Mucosa of rectum (tissue), 2 donors: ENCODE results near the gene RPL37A.

Experiments
- H3K27ac ChIP-seq, 2 donors: one replicate each; pipeline ENCODE4 v1.7.0; 2013; ENCODE audit warnings: inconsistent platforms in 2 of 2, low read depth in 2 of 2, low read length in 2 of 2
- H3K27me3 ChIP-seq, 2 donors: one replicate each; pipeline ENCODE4 v1.7.0; 2013; ENCODE audit warnings: low read length in 2 of 2; ENCODE audit not compliant: control insufficient read depth in 2 of 2, insufficient read depth in 2 of 2
- H3K36me3 ChIP-seq, 2 donors: one replicate each; pipeline ENCODE4 v1.7.0; 2013; ENCODE audit warnings: low read length in 2 of 2; ENCODE audit not compliant: control insufficient read depth in 2 of 2, insufficient read depth in 2 of 2
- H3K4me1 ChIP-seq, 2 donors: one replicate each; pipeline ENCODE4 v1.7.0; 2013; ENCODE audit warnings: low read length in 2 of 2, mild to moderate bottlenecking in 1 of 2; ENCODE audit not compliant: control insufficient read depth in 2 of 2, insufficient read depth in 2 of 2
- H3K4me3 ChIP-seq, 2 donors: one replicate each; pipeline ENCODE4 v1.7.0; 2013; ENCODE audit warnings: low read length in 2 of 2
- H3K9ac ChIP-seq, 2 donors: one replicate each; pipeline ENCODE4 v1.7.0; 2013; ENCODE audit warnings: low read length in 2 of 2, low read depth in 1 of 2, mild to moderate bottlenecking in 1 of 2
- H3K9me3 ChIP-seq, 2 donors: one replicate each; pipeline ENCODE4 v1.7.0; 2013; ENCODE audit warnings: low read length in 2 of 2; ENCODE audit not compliant: control insufficient read depth in 2 of 2
- donor health status: healthy.
- donor health status: Normal muscosa, but diverticular disease.

The RPL37A gene

DNA sequence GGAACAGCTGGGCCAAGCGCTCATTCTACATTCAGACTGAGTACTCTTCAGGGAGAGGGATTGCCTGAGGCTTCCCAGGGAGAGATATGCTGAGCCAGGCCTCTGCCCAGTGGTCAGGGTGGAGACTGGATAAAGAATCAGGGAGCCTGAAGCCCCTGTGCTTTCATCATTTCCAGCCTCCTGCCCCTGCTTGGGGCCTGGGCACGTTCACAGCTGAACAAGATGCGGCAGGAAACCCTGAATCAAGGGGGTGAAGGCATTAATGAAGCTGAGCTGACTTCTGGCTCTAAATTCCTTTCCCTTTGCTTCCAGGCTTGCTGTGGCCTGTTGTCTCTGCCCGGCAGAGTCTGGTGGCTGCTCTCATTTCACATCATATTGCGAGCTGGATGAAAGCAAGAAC lies 35.0 kb downstream of the RPL37A start:
- Histone ChIP-seq H3K27me3 (no peaks in the 10 kb centered on the region), H3K36me3 (no peaks in the 10 kb centered on the region), H3K9me3 (no peaks in the 10 kb centered on the region), H3K27ac (no peak overlapping the region), H3K4me1 (peaks cover 0 to 4% of the 10 kb centered on the region in 2 donors), H3K4me3 (no peak overlapping the region), H3K9ac (no peak overlapping the region)

DNA sequence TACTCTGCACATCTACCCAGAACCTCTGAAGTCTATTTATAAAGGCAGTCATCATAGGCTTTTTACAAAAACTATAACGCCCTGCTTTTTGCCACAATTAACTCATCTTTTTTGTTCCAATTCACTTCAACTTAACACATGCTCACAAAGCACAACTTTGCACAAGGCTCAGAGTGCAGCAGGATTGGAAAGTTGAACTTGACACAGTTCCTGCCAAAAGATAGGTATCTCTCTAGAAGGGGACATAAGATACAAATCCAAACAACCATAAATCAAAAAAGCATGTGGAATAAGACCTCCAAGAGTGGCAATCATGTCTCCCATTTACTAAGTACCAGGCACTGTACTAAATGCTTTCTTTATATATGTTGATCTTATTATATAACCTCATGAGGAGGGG lies 36.2 kb downstream of the RPL37A start:
- no peak overlapping the region for H3K9ac ChIP-seq
- no peaks in the 10 kb centered on the region for H3K27me3 ChIP-seq
- H3K4me3 ChIP-seq, result no peak overlapping the region
- no peaks in the 10 kb centered on the region for H3K9me3 ChIP-seq
- peaks cover 0 to 5% of the 10 kb centered on the region in 2 donors for H3K4me1 ChIP-seq
- H3K36me3 ChIP-seq, result no peaks in the 10 kb centered on the region
- H3K27ac ChIP-seq, result peak overlapping the region in 1 of 2 donors; percentile 36

DNA sequence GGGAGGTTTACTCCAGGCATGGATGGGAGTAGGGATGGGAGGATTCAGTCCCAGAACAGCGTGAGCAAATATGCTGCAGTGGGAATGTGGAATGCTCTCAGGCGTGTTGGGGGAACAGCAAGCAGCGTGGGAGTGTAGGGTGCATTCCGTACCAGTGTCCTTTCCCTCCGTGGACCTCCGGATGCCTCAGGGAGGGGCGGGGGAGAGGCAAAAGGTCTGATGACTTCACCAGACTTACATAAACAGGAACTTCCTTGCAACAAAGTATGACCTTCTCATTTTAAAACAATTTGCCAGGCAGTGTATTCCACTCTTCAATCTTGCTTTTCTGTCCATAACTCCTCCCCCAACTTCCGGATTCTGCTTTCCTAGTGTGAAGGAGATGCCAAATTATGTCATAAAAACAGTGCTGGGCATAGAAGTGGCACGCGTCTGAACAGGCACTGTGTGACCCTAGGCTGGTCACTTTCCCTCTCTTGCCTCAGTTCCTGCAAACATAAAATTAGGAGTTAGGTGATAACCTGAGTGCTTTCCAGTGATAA lies 36.9 kb downstream of the RPL37A start:
- no peaks in the 10 kb centered on the region for H3K9me3 ChIP-seq
- no peaks in the 10 kb centered on the region for H3K27me3 ChIP-seq
- peaks cover 0 to 7% of the 10 kb centered on the region in 2 donors for H3K4me1 ChIP-seq
- peak overlapping the region in 1 of 2 donors; percentile 36 for H3K27ac ChIP-seq
- peak overlapping the region in 1 of 2 donors; percentile 31 for H3K9ac ChIP-seq
- H3K4me3 ChIP-seq, result peak overlapping the region in 1 of 2 donors; percentile 5
- H3K36me3 ChIP-seq, result no peaks in the 10 kb centered on the region

DNA sequence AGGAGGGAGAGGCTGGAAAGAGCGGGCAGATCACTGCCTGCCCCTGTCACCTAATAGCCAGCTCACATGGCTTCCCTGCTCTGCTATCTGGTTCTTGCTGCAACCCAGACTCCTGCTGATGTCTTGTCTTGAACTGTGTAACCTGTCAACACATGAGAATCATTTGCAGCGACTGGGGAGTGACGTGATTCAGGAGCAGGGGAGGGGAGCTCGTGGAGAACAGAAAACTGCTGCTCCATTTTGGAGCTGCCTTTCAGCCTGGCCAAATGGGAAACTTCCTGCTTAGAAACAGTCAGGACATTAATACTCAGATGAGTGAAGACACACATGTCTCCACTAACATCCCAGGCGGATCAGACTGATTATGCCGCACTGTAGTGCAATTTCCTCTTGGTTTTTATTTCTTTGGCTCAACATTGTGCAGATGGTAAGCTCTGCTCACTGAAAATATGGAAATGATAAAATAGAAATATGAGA lies 38.1 kb downstream of the RPL37A start:
- Histone ChIP-seq H3K27ac (no peak overlapping the region), H3K4me1 (peaks cover 0 to 7% of the 10 kb centered on the region in 2 donors), H3K9ac (no peak overlapping the region), H3K9me3 (no peaks in the 10 kb centered on the region), H3K36me3 (no peaks in the 10 kb centered on the region), H3K4me3 (no peak overlapping the region), H3K27me3 (no peaks in the 10 kb centered on the region)

DNA sequence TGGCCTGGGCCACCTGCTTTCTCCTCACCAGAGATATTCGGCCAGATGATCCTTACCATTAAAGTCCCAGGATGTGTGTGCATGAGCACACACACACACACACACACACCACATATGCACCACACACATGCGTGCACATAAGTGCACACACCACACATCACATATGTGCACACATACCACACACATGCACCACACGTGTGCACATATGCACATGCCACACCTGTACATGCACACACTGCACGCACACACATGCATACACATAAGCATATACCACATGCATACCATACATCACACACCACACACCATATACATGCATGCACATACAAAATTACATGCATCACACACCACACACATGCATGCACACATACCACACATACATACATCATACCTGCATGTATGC lies 38.7 kb downstream of the RPL37A start:
- Histone ChIP-seq H3K4me3 (no peak overlapping the region), H3K9ac (no peak overlapping the region), H3K27ac (no peak overlapping the region), H3K36me3 (no peaks in the 10 kb centered on the region), H3K4me1 (peaks cover 0 to 7% of the 10 kb centered on the region in 2 donors), H3K9me3 (no peaks in the 10 kb centered on the region), H3K27me3 (no peaks in the 10 kb centered on the region)

DNA sequence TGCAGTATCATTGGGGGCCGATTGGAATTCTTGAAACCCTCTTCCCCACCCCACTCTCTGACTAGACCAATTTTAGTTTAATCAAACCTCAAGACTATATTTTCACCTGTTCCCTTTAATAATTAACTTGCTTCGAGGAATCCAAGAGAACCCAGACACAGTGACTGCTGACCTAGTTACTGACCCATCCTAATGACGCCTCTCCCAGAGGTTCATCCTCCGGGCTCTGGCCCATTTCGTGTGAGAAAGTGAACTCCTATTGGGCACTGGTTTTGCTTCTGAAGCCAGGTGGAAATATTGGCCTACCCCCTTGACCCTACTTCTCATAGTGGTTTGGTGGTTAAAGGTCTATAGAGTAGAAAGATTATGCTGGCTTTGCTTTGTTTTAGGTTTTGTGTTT lies 39.9 kb downstream of the RPL37A start:
- no peak overlapping the region for H3K27ac ChIP-seq
- H3K9ac ChIP-seq, result no peak overlapping the region
- H3K9me3 ChIP-seq, result no peaks in the 10 kb centered on the region
- H3K4me1 ChIP-seq, result peaks cover 0 to 7% of the 10 kb centered on the region in 2 donors
- H3K27me3 ChIP-seq, result no peaks in the 10 kb centered on the region
- H3K36me3 ChIP-seq, result no peaks in the 10 kb centered on the region
- no peak overlapping the region for H3K4me3 ChIP-seq

DNA sequence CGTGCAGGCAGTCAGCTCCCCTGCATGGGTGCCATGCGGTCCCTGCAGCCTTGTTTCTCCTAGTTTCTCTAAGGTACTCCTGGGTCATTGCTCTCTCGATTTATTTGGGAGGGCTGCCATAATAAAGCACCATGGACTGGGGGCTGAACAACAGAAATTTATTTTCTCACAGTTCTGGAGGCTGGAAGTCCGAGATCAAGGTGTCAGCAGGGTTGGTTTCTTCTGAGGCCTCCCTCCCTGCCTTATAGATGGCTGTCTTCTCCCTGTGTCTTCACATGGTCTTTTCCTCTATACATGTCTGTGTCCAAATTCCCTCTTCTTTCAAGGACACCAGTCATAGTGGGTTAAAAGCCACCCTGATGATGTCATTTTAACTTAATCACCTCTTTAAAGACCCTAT lies 40.5 kb downstream of the RPL37A start:
- Histone ChIP-seq H3K4me1 (peaks cover 0 to 7% of the 10 kb centered on the region in 2 donors), H3K4me3 (no peak overlapping the region), H3K9me3 (no peaks in the 10 kb centered on the region), H3K27me3 (no peaks in the 10 kb centered on the region), H3K36me3 (no peaks in the 10 kb centered on the region), H3K27ac (no peak overlapping the region), H3K9ac (no peak overlapping the region)

DNA sequence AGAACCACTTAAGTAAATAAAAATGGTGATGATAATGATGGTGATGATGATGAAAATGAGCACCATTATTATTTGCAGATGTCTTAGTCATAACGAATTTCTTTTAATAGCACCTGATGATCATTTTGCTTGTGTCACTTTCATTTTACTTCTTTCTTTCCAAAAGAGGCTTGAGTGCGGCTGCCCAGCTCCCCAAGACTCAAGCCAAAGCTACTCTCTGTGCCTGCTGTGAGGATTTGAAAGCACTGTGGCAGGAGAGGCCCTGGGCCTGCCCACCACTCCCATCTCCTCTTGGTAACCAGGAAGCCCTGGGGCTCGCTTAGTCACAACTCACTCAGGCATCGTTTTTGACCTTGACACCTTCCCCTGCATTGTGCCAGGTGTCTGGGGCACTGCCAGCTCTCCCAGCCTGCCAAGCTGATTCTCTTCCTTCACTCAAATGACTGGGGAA lies 41.2 kb downstream of the RPL37A start:
- Histone ChIP-seq H3K4me3 (no peak overlapping the region), H3K27me3 (no peaks in the 10 kb centered on the region), H3K36me3 (no peaks in the 10 kb centered on the region), H3K9ac (peak overlapping the region in 1 of 2 donors; percentile 4), H3K4me1 (peaks cover 0 to 7% of the 10 kb centered on the region in 2 donors), H3K27ac (no peak overlapping the region), H3K9me3 (no peaks in the 10 kb centered on the region)

DNA sequence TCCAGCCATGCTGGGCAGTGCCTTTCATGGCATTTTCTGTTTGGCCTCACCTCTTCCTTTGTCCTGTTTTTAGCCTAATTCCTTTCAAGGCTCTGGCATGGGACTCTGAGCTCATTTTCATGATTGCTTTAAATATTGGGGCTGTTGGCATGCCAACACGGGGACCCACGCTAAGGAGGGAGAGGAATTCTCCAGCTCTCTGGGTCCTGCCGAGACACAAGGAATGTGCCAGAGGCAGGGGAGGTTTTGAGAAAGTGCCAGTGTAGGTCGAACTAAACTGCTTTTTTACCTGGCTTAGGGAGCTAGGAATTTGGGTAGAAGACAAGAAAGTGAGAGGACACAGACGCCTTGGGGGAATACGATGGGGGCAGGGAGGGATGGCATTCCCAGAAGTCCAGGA lies 42.3 kb downstream of the RPL37A start:
- H3K27ac ChIP-seq, result no peak overlapping the region
- no peak overlapping the region for H3K9ac ChIP-seq
- no peaks in the 10 kb centered on the region for H3K36me3 ChIP-seq
- no peak overlapping the region for H3K4me3 ChIP-seq
- H3K9me3 ChIP-seq, result no peaks in the 10 kb centered on the region
- peaks cover 0 to 4% of the 10 kb centered on the region in 2 donors for H3K4me1 ChIP-seq
- no peaks in the 10 kb centered on the region for H3K27me3 ChIP-seq

DNA sequence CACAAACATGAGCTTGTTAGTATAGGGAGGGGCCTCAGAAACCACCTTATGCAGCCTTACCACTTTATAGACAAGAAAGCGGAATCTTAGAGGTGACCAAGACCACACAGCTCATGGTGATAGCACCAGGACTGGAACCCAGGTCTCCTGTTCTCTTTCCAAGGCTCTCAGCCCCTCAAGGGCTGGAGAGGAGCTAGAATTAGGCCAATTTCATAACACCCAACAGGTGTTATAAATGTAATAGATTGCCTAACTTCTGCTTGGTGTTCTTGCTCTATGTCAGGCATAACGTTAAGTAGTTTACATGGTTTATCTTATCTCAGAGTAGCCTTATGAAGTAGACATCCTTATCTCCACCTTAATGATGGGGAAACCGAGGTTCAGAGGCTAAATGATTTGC lies 42.9 kb downstream of the RPL37A start:
- Histone ChIP-seq H3K27ac (no peak overlapping the region), H3K4me1 (peaks cover 0 to 3% of the 10 kb centered on the region in 2 donors), H3K4me3 (no peak overlapping the region)

More for the DNA sequence above, 42.9 kb downstream of the RPL37A start:
- Histone ChIP-seq H3K36me3 (no peaks in the 10 kb centered on the region), H3K9me3 (no peaks in the 10 kb centered on the region), H3K9ac (no peak overlapping the region), H3K27me3 (no peaks in the 10 kb centered on the region)
